HepG2 (cell line): ENCODE measurements around the gene ZCWPW2. TPM values are rescaled to one million over a fixed set of nuclear protein-coding genes. Genes with fewer than 3 reads are reported as not detected.

ENCODE experiments used
- AHDC1 ChIP-seq: sonication (generic); formaldehyde crosslinking; IDR thresholded peaks from 2 replicates; pipeline ENCODE4 v1.5.1; 2020; ENCODE audit warnings: mild to moderate bottlenecking, missing genetic modification reagents, borderline replicate concordance
- MAFF ChIP-seq: IDR thresholded peaks from 2 replicates; pipeline ENCODE4 v1.6.1; 2011; ENCODE audit warnings: low read depth, low read length, improper control_type of control experiment
- PRMT3 ChIP-seq: sonication (generic); formaldehyde crosslinking; IDR thresholded peaks from 2 replicates; pipeline ENCODE4 v1.8.1; 2022; ENCODE audit warnings: low read depth, mild to moderate bottlenecking, moderate library complexity, missing genetic modification reagents, borderline replicate concordance
- RFX1 ChIP-seq: fragments of 450-650 bp; IDR thresholded peaks from 2 replicates; pipeline ENCODE4 v1.6.1; 2017
- SP4 ChIP-seq: sonication (generic); formaldehyde crosslinking; IDR thresholded peaks from 2 replicates; pipeline ENCODE4 v1.8.1; 2023; ENCODE audit warnings: mild to moderate bottlenecking, missing genetic modification reagents
- ZFP36 ChIP-seq: fragments of 150-350 bp; IDR thresholded peaks from 2 replicates; pipeline ENCODE4 v1.6.1; 2018; ENCODE audit warnings: borderline replicate concordance, low read length, low read depth; ENCODE audit not compliant: partially characterized antibody
- ZNF10 ChIP-seq: sonication (generic); formaldehyde crosslinking; IDR thresholded peaks from 2 replicates; pipeline ENCODE4 v1.4.0; 2020; ENCODE audit warnings: mild to moderate bottlenecking, low read depth, missing genetic modification reagents, borderline replicate concordance
- polyA plus RNA-seq, 8 experiments: library from polyadenylated mRNA; depleted of rRNA in 3 of 8; stranded (reverse) in 7 of 8; unstranded in 1 of 8; fragments of >200 nt; fragmentation: Illumina TruSeq in 4 of 8; extraction: Trizol in 4 of 8; gene quantifications; 2 replicates each; pipeline versions ENCODE4 v1.2.1 to v1.2.3, GENCODE V29; 2011 to 2016; ENCODE audit warnings: low read depth in 4 of 8, missing spikeins in 1 of 8, mixed read lengths in 1 of 8; ENCODE audit not compliant: insufficient read depth in 1 of 8
- total RNA-seq, 5 experiments: library from RNA; depleted of rRNA; stranded (reverse); fragments of >200 nt; fragmentation: Illumina TruSeq; extraction: Trizol; gene quantifications; 2 replicates each; pipeline ENCODE4 v1.2.3, GENCODE V29; 2016; ENCODE audit warnings: low read depth in 1 of 5
- TF ChIP-seq, protein P1 (sequence below): sonication (generic); formaldehyde crosslinking; IDR thresholded peaks from 2 replicates; pipeline ENCODE4 v1.5.0; 2020; ENCODE audit warnings: mild to moderate bottlenecking, missing genetic modification reagents

The ZCWPW2 gene
- total and polyA plus RNA-seq, 2 of the 13 experiments (the other 11 are each of a cell fraction or from before 2014, with no cell fraction given) = 0.17 to 0.53 TPM

DNA sequence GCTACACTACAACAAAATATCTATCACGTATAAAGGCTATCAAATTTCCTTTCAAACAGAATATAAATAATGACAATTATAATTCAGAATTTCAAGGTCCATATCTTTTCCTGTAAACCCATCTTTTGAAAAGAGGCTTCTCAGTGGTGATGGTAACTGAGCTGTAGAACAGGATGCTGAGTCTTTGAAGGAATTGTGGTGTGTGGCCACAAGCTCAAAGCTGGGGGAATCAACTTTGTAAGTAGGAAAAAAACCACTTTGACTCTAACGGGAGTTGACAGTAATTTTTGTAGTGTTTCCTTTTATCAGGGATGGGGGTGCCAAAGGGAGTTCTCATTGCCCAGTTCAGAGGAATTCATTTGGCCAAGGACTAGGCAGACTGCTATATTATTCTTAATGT, 13.3 kb upstream of the ZCWPW2 start (continued):
- TF ChIP-seq RFX1 = no peak
- no peak for TF ChIP-seq ZNF10 (CRISPR knock-in tag)
- TF ChIP-seq AHDC1 (CRISPR knock-in tag) = no peak
- TF ChIP-seq, protein P1, sequence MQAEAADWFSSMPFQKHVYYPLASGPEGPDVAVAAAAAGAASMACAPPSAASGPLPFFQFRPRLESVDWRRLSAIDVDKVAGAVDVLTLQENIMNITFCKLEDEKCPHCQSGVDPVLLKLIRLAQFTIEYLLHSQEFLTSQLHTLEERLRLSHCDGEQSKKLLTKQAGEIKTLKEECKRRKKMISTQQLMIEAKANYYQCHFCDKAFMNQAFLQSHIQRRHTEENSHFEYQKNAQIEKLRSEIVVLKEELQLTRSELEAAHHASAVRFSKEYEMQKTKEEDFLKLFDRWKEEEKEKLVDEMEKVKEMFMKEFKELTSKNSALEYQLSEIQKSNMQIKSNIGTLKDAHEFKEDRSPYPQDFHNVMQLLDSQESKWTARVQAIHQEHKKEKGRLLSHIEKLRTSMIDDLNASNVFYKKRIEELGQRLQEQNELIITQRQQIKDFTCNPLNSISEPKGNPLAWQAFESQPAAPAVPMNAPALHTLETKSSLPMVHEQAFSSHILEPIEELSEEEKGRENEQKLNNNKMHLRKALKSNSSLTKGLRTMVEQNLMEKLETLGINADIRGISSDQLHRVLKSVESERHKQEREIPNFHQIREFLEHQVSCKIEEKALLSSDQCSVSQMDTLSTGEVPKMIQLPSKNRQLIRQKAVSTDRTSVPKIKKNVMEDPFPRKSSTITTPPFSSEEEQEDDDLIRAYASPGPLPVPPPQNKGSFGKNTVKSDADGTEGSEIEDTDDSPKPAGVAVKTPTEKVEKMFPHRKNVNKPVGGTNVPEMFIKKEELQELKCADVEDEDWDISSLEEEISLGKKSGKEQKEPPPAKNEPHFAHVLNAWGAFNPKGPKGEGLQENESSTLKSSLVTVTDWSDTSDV (CRISPR knock-in tag) = no peak
- no peak for TF ChIP-seq PRMT3
- TF ChIP-seq ZFP36 = no peak
- TF ChIP-seq MAFF = no peak
- TF ChIP-seq SP4 (CRISPR knock-in tag) = no peak
